Liver (tissue), 9 donors: Measurements from ENCODE around the gene LRRC10. TPM values are rescaled to one million over a fixed set of nuclear protein-coding genes. Genes with fewer than 3 reads are reported as not detected.

Experiments used
- DNase-seq: peaks from one replicate; pipeline ENCODE4 v3.0.0-alpha.2; 2017; ENCODE audit warnings: low spot score
- H3K27ac ChIP-seq, 2 donors: one replicate each; pipeline ENCODE4 v1.7.0; 2013; ENCODE audit warnings: inconsistent platforms in 2 of 2, low read length in 2 of 2, control low read depth in 1 of 2, low read depth in 1 of 2, mild to moderate bottlenecking in 1 of 2
- H3K27me3 ChIP-seq, 4 donors: one replicate each; pipeline versions ENCODE4 v1.6.1 to v1.7.0; 2013; ENCODE audit warnings: low read length in 3 of 4, inconsistent platforms in 1 of 4, mild to moderate bottlenecking in 1 of 4, moderate library complexity in 1 of 4; ENCODE audit not compliant: control insufficient read depth in 4 of 4, insufficient read depth in 4 of 4
- H3K36me3 ChIP-seq, 4 donors: one replicate each; pipeline versions ENCODE4 v1.6.1 to v1.7.0; 2013; ENCODE audit warnings: low read length in 3 of 4, mild to moderate bottlenecking in 3 of 4, low read depth in 1 of 4, moderate library complexity in 1 of 4; ENCODE audit not compliant: control insufficient read depth in 4 of 4, insufficient read depth in 3 of 4
- H3K4me1 ChIP-seq, 4 donors: one replicate each; pipeline versions ENCODE4 v1.6.1 to v1.7.0; 2013; ENCODE audit warnings: low read length in 3 of 4, mild to moderate bottlenecking in 3 of 4, moderate library complexity in 1 of 4; ENCODE audit not compliant: control insufficient read depth in 4 of 4, insufficient read depth in 4 of 4
- H3K4me3 ChIP-seq, 3 donors: one replicate each; pipeline versions ENCODE4 v1.6.1 to v1.7.0; 2013; ENCODE audit warnings: low read length in 3 of 3, control low read depth in 1 of 3, low read depth in 1 of 3, mild to moderate bottlenecking in 1 of 3
- H3K9ac ChIP-seq, 2 donors: one replicate each; pipeline ENCODE4 v1.7.0; 2013; ENCODE audit warnings: low read length in 2 of 2, mild to moderate bottlenecking in 2 of 2, moderate library complexity in 2 of 2, control low read depth in 1 of 2, low read depth in 1 of 2
- H3K9me3 ChIP-seq, 4 donors: one replicate each; pipeline versions ENCODE4 v1.6.1 to v1.7.0; 2013; ENCODE audit warnings: low read length in 3 of 4; ENCODE audit not compliant: control insufficient read depth in 4 of 4
- ATF3 ChIP-seq: IDR thresholded peaks from 2 replicates; pipeline ENCODE4 v1.6.1; 2016; ENCODE audit warnings: antibody characterized with exemption
- CTCF ChIP-seq: fragments of 150-350 bp; IDR thresholded peaks from 2 replicates; pipeline ENCODE4 v1.5.1; 2017; ENCODE audit warnings: improper control_type of control experiment, low read depth, low read length; ENCODE audit not compliant: missing input control
- EGR1 ChIP-seq, 2 donors: IDR thresholded peaks; 2 replicates each; pipeline ENCODE4 v1.6.1; 2016 to 2018; ENCODE audit warnings: antibody characterized with exemption in 2 of 2, low read depth in 2 of 2
- FOXA1 ChIP-seq: IDR thresholded peaks from 2 replicates; pipeline ENCODE4 v1.6.1; 2016; ENCODE audit warnings: antibody characterized with exemption
- FOXA2 ChIP-seq: IDR thresholded peaks from 2 replicates; pipeline ENCODE4 v1.6.1; 2016; ENCODE audit warnings: antibody characterized with exemption
- GABPA ChIP-seq, 2 donors: IDR thresholded peaks in 1 of 2; conservative IDR thresholded peaks in 1 of 2; 2 replicates each; pipeline ENCODE4 v1.6.1; 2016; ENCODE audit warnings: antibody characterized with exemption in 2 of 2, mild to moderate bottlenecking in 1 of 2, moderate library complexity in 1 of 2
- HNF4A ChIP-seq, 2 donors: conservative IDR thresholded peaks; 2 replicates each; pipeline ENCODE4 v1.6.1; 2016; ENCODE audit warnings: antibody characterized with exemption in 2 of 2, mild to moderate bottlenecking in 2 of 2
- HNF4G ChIP-seq: IDR thresholded peaks from 2 replicates; pipeline ENCODE4 v1.6.1; 2016; ENCODE audit warnings: antibody characterized with exemption
- JUND ChIP-seq, 2 donors: IDR thresholded peaks; 2 replicates each; pipeline ENCODE4 v1.6.1; 2016; ENCODE audit warnings: antibody characterized with exemption in 2 of 2
- MAX ChIP-seq: IDR thresholded peaks from 2 replicates; pipeline ENCODE4 v1.6.1; 2016; ENCODE audit warnings: antibody characterized with exemption
- NR2F2 ChIP-seq: IDR thresholded peaks from 2 replicates; pipeline ENCODE4 v1.6.1; 2016; ENCODE audit warnings: antibody characterized with exemption
- RAD21 ChIP-seq, 2 donors: IDR thresholded peaks; 2 replicates each; pipeline ENCODE4 v1.6.1; 2016; ENCODE audit warnings: antibody characterized with exemption in 2 of 2, mild to moderate bottlenecking in 2 of 2
- REST ChIP-seq: IDR thresholded peaks from 2 replicates; pipeline ENCODE4 v1.6.1; 2016; ENCODE audit warnings: antibody characterized with exemption, mild to moderate bottlenecking
- RXRA ChIP-seq, 2 donors: IDR thresholded peaks; 2 replicates each; pipeline ENCODE4 v1.6.1; 2017 to 2018; ENCODE audit warnings: antibody characterized with exemption in 2 of 2, mild to moderate bottlenecking in 1 of 2
- TAF1 ChIP-seq: conservative IDR thresholded peaks from 2 replicates; pipeline ENCODE4 v1.6.1; 2016; ENCODE audit warnings: antibody characterized with exemption, mild to moderate bottlenecking
- YY1 ChIP-seq: IDR thresholded peaks from 2 replicates; pipeline ENCODE4 v1.6.1; 2016; ENCODE audit warnings: antibody characterized with exemption, mild to moderate bottlenecking
- ZBTB33 ChIP-seq: IDR thresholded peaks from 2 replicates; pipeline ENCODE4 v1.6.1; 2016; ENCODE audit warnings: antibody characterized with exemption
- WGBS: extraction: QIAGEN DNeasy Blood & Tissue Kit; methylation state at CpG from one replicate; pipeline ENCODE4 v1.1.7; 2013; 5-methylcytosine and 5-hydroxymethylcytosine counted together
- polyA plus RNA-seq, 2 donors: library from polyadenylated mRNA; stranded (reverse) in 1 of 2; unstranded in 1 of 2; fragments of 200-250 nt in 1 of 2; fragments of >200 nt in 1 of 2; fragmentation: Nextera tagmentation in 1 of 2; extraction: Ambion mirVana in 1 of 2; gene quantifications; one replicate each; pipeline versions ENCODE4 v1.2.1 to v1.2.3, GENCODE V29; 2013 to 2015
- total RNA-seq, 2 donors: library from RNA; depleted of rRNA; stranded (reverse); fragments of >200 nt; gene quantifications; one replicate each; pipeline ENCODE4 v1.2.3, GENCODE V29; 2014
- donor health status: healthy.
- donor health status: healthy.
- donor health status: healthy.
- donor health status: healthy.
- donor health status: healthy.

The LRRC10 gene
- not detected for total RNA-seq
- not detected for polyA plus RNA-seq

- Histone ChIP-seq H3K4me1 (no peaks in the 10 kb centered on the region), H3K9ac (no peak within 1 kb of the TSS), H3K27me3 (no peaks in the 10 kb centered on the region), H3K27ac (no peak within 1 kb of the TSS), H3K9me3 (peaks cover 0 to 2% (median 0%) of the 10 kb centered on the region in 4 donors), H3K4me3 (no peak within 1 kb of the TSS), H3K36me3 (no peaks in the 10 kb centered on the region)
- TF ChIP-seq CTCF (no peak), HNF4A (conservative IDR thresholded peaks at IDR 0.05) (no peak), JUND (IDR thresholded peaks at IDR 0.05) (no peak), GABPA (IDR thresholded peaks at IDR 0.05 in 1 of 2, conservative IDR thresholded peaks at IDR 0.05 in 1 of 2) (no peak), EGR1 (IDR thresholded peaks at IDR 0.05; ENCODE audit: low read depth in 2 of 2) (no peak), FOXA1 (no peak), HNF4G (no peak), RXRA (IDR thresholded peaks at IDR 0.05) (no peak), FOXA2 (no peak)
- WGBS, result 97% methylated on average over 11 of the region's 11 CpGs
- DNase-seq, result no peak
Observed at GRCh38 chr12:69610729-69611128, at the start of gene LRRC10. Gene LRRC10 (minus strand): TSS chr12:69610907. CDS start chr12:69610838, 69 bp downstream.

- Histone ChIP-seq H3K9ac (no peak overlapping the region), H3K27ac (no peak overlapping the region), H3K4me1 (peaks cover 0 to 2% (median 0%) of the 10 kb centered on the region in 4 donors), H3K27me3 (peaks cover 0 to 2% (median 0%) of the 10 kb centered on the region in 4 donors), H3K9me3 (no peaks in the 10 kb centered on the region), H3K36me3 (no peaks in the 10 kb centered on the region), H3K4me3 (no peak overlapping the region)
- TF ChIP-seq HNF4G (no peak), NR2F2 (no peak), FOXA2 (no peak), REST (no peak), MAX (no peak), RXRA (IDR thresholded peaks at IDR 0.05) (no peak), RAD21 (IDR thresholded peaks at IDR 0.05) (no peak), ZBTB33 (no peak), ATF3 (no peak), EGR1 (IDR thresholded peaks at IDR 0.05; ENCODE audit: low read depth in 2 of 2) (no peak), FOXA1 (no peak), YY1 (no peak), GABPA (IDR thresholded peaks at IDR 0.05 in 1 of 2, conservative IDR thresholded peaks at IDR 0.05 in 1 of 2) (no peak), HNF4A (conservative IDR thresholded peaks at IDR 0.05) (no peak), JUND (IDR thresholded peaks at IDR 0.05) (no peak), TAF1 (no peak)
- no peak for DNase-seq
- WGBS, result 50% methylated on average over 1 of the region's 1 CpG
Observed at GRCh38 chr12:69660164-69660863, 49.6 kb upstream of the LRRC10 start.
